Thyroid gland (tissue), 4 donors: ENCODE measurements around the gene F13B. TPM values are rescaled to one million over a fixed set of nuclear protein-coding genes. Genes with fewer than 3 reads are reported as not detected.

ENCODE experiments used
- total RNA-seq, 4 donors: library from RNA; depleted of rRNA; stranded (reverse); fragments of >200 nt; gene quantifications; one replicate each; pipeline ENCODE4 v1.2.3, GENCODE V29; 2016

F13B gene
- total RNA-seq, 4 donors from 2014 or later = not detected

Other genes starting within 250 kb of the F13B start
- gene CFHR1, start 247.5 kb downstream of the F13B start, total RNA-seq = not detected
- not detected for gene CFHR4, start 179.2 kb downstream of the F13B start, total RNA-seq
- not detected for gene CFHR2, start 123.5 kb downstream of the F13B start, total RNA-seq
- gene CFHR5, start 89.7 kb downstream of the F13B start, total RNA-seq = not detected
- gene ASPM, start 79.4 kb upstream of the F13B start, total RNA-seq = 1 to 10 TPM in 1 of 4 donors, under 1 TPM in 3; 0.15 to 1.2 (median 0.38) TPM
- gene ZBTB41, start 134.0 kb upstream of the F13B start, total RNA-seq = 10 to 100 TPM; 15.9 to 21.5 (median 18.5) TPM
- gene CRB1, start 201.0 kb upstream of the F13B start, total RNA-seq = 1 to 10 TPM in 1 of 4 donors, under 1 TPM in 2, not detected in 1; 0.21 to 6.7 (median 0.22) TPM